Hepatocyte (in vitro differentiated cells): ENCODE data around the gene TUT1. TPM values are rescaled to one million over a fixed set of nuclear protein-coding genes. Genes with fewer than 3 reads are reported as not detected.
A peak's percentile ranks its signal among the peaks of the same experiment; 100 is the strongest.
"Not testable (repeated sequence)": the region's sequence is repeated elsewhere in the genome, so short reads cannot be mapped to it uniquely, and the experiment has no call there.

Source experiments
- DNase-seq: peaks from one replicate; pipeline ENCODE4 v3.0.0-alpha.2; 2016; ENCODE audit warnings: low spot score
- H2AFZ ChIP-seq: fragments of 200-600 bp; sonication (generic); 2 replicates; pipeline ENCODE4 v1.6.0; 2016; ENCODE audit warnings: antibody characterized with exemption, mild to moderate bottlenecking
- H3K27ac ChIP-seq: fragments of 200-600 bp; sonication (generic); 2 replicates; pipeline ENCODE4 v1.5.1; 2016; ENCODE audit warnings: mild to moderate bottlenecking
- H3K27me3 ChIP-seq: fragments of 200-600 bp; sonication (generic); 2 replicates; pipeline ENCODE4 v1.6.1; 2016
- H3K36me3 ChIP-seq: fragments of 200-600 bp; sonication (generic); replicated peaks from 2 replicates; pipeline ENCODE4 v1.5.1; 2016; ENCODE audit warnings: low read depth; ENCODE audit not compliant: insufficient read depth
- H3K4me1 ChIP-seq: fragments of 200-600 bp; sonication (generic); 2 replicates; pipeline ENCODE4 v1.5.1; 2016; ENCODE audit warnings: mild to moderate bottlenecking, moderate library complexity; ENCODE audit not compliant: insufficient read depth
- H3K4me2 ChIP-seq: fragments of 200-600 bp; sonication (generic); 2 replicates; pipeline ENCODE4 v1.6.0; 2016
- H3K4me3 ChIP-seq: fragments of 200-600 bp; sonication (generic); 2 replicates; pipeline ENCODE4 v1.5.1; 2016; ENCODE audit warnings: mild to moderate bottlenecking
- H3K79me2 ChIP-seq: fragments of 200-600 bp; sonication (generic); 2 replicates; pipeline ENCODE4 v1.6.0; 2017; ENCODE audit warnings: mild to moderate bottlenecking
- H3K9me2 ChIP-seq: fragments of 200-600 bp; sonication (generic); replicated peaks from 2 replicates; pipeline ENCODE4 v1.6.0; 2017; ENCODE audit warnings: mild to moderate bottlenecking; ENCODE audit not compliant: insufficient read depth
- H3K9me3 ChIP-seq: fragments of 200-600 bp; sonication (generic); 2 replicates; pipeline ENCODE4 v1.5.1; 2016; ENCODE audit warnings: low read depth, mild to moderate bottlenecking
- H4K20me1 ChIP-seq: fragments of 200-600 bp; sonication (generic); 2 replicates; pipeline ENCODE4 v1.6.0; 2016; ENCODE audit warnings: mild to moderate bottlenecking; ENCODE audit not compliant: insufficient read depth, poor library complexity, severe bottlenecking
- EZH2 ChIP-seq: fragments of 200-600 bp; sonication (generic); IDR thresholded peaks from 2 replicates; pipeline ENCODE4 v1.6.1; 2016; ENCODE audit warnings: antibody characterized with exemption, mild to moderate bottlenecking, borderline replicate concordance
- EZH2phosphoT487 ChIP-seq: fragments of 200-600 bp; sonication (generic); IDR thresholded peaks from one replicate; pipeline ENCODE4 v1.6.1; 2018; ENCODE audit warnings: antibody characterized with exemption, mild to moderate bottlenecking, low read depth, moderate library complexity; ENCODE audit not compliant: unreplicated experiment, severe bottlenecking
- WGBS: methylation state at CpG from one replicate; pipeline ENCODE4 v1.1.6; 2016; ENCODE audit warnings: low lambda C conversion rate; ENCODE audit errors: missing lambda C conversion rate; 5-methylcytosine and 5-hydroxymethylcytosine counted together
- polyA plus RNA-seq: library from polyadenylated mRNA; unstranded; fragments of >200 nt; fragmentation: Nextera tagmentation; extraction: Ambion mirVana; gene quantifications from 2 replicates; pipeline ENCODE4 v1.2.1, GENCODE V29; 2016
- total RNA-seq: library from RNA; depleted of rRNA; stranded (reverse); fragments of >200 nt; gene quantifications from 2 replicates; pipeline ENCODE4 v1.2.3, GENCODE V29; 2014
- TF ChIP-seq, protein P1 (sequence below): fragments of 200-600 bp; sonication (generic); IDR thresholded peaks from 2 replicates; pipeline ENCODE4 v1.5.1; 2016; ENCODE audit warnings: antibody characterized with exemption, mild to moderate bottlenecking; ENCODE audit not compliant: poor library complexity

Gene TUT1
- total and polyA plus RNA-seq, 2 experiments from 2014 or later = 11.7 to 14.2 TPM

DNA sequence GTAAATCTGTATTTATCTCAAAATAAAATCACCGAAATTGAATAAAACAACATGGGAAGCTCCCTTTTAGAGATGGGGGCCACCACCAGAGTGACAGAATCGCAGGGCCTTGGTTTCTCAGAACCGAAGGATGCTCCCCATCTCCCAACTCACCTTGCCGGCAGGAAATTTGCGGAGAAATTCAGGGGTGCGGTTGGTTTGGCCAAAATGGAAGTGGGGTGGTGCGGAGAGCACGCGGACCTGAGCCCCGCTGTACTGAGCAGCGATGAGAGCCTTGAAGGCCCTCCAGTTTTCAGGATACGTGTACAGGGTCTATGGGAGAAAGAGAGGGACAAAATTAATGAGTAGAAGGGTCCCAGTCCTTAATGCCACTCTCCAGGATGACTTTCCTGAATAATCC is 18.9 kb downstream of the TUT1 start:
- H3K36me3 ChIP-seq = no peaks in the 10 kb centered on the region
- peaks cover 31% of the 10 kb centered on the region for H3K4me1 ChIP-seq
- H3K4me3 ChIP-seq = peak overlapping the region; percentile 48
- no peak overlapping the region for H3K27ac ChIP-seq
- no peaks in the 10 kb centered on the region for H3K9me3 ChIP-seq
- DNase-seq = no peak
- WGBS = 72% methylated on average over 12 of the region's 12 CpGs
- H2AFZ ChIP-seq = no peak overlapping the region
- H3K27me3 ChIP-seq = no peaks in the 10 kb centered on the region
- TF ChIP-seq EZH2 (no peak), EZH2phosphoT487 (no peak)
- TF ChIP-seq, protein P1, sequence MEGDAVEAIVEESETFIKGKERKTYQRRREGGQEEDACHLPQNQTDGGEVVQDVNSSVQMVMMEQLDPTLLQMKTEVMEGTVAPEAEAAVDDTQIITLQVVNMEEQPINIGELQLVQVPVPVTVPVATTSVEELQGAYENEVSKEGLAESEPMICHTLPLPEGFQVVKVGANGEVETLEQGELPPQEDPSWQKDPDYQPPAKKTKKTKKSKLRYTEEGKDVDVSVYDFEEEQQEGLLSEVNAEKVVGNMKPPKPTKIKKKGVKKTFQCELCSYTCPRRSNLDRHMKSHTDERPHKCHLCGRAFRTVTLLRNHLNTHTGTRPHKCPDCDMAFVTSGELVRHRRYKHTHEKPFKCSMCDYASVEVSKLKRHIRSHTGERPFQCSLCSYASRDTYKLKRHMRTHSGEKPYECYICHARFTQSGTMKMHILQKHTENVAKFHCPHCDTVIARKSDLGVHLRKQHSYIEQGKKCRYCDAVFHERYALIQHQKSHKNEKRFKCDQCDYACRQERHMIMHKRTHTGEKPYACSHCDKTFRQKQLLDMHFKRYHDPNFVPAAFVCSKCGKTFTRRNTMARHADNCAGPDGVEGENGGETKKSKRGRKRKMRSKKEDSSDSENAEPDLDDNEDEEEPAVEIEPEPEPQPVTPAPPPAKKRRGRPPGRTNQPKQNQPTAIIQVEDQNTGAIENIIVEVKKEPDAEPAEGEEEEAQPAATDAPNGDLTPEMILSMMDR = no peak
- peak overlapping the region; percentile 87 for H3K4me2 ChIP-seq
- peaks cover 22% of the 10 kb centered on the region for H4K20me1 ChIP-seq
- H3K79me2 ChIP-seq = peaks cover 75% of the 10 kb centered on the region
- H3K9me2 ChIP-seq = no peaks in the 10 kb centered on the region

DNA sequence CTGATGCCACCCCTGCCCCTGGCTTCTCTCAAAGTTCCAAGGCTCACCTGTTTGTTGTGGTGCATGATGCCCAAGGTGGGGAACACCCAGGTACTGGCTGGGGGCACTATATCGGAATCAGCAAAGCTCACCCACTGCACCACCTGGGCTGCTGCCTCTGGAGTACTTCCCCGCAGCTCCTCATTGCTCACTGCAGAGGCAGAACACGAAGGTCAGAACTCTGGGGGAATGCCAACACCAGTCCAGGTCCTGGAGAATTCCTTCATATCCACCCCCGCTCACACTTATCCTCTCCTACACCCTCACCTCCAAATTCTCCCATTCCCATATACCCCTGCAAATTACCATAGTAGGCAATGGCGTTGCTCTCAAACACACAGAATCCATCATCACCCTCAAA is 19.8 kb downstream of the TUT1 start:
- not testable (repeated sequence) for H3K9me2 ChIP-seq, H2AFZ ChIP-seq, H3K36me3 ChIP-seq, DNase-seq, H3K9me3 ChIP-seq, H3K4me3 ChIP-seq, H3K27me3 ChIP-seq, H3K27ac ChIP-seq
- H3K4me2 ChIP-seq = peak overlapping the region; percentile 87
- H3K4me1 ChIP-seq = peaks cover 26% of the 10 kb centered on the region
- 96% methylated on average over 5 of the region's 5 CpGs for WGBS
- peaks cover 82% of the 10 kb centered on the region for H3K79me2 ChIP-seq
- peaks cover 25% of the 10 kb centered on the region for H4K20me1 ChIP-seq

- not testable (repeated sequence) for H3K36me3 ChIP-seq, H3K4me2 ChIP-seq, H2AFZ ChIP-seq, H3K4me3 ChIP-seq, H3K9me2 ChIP-seq, H3K27me3 ChIP-seq, DNase-seq, H3K9me3 ChIP-seq, H3K27ac ChIP-seq
- 96% methylated on average over 5 of the region's 5 CpGs for WGBS
- peaks cover 24% of the 10 kb centered on the region for H3K4me1 ChIP-seq
- H3K79me2 ChIP-seq = peaks cover 86% of the 10 kb centered on the region
- peaks cover 25% of the 10 kb centered on the region for H4K20me1 ChIP-seq
These were observed 20.4 kb downstream of the TUT1 start for GRCh38 chr11:62570903-62571302.

DNA sequence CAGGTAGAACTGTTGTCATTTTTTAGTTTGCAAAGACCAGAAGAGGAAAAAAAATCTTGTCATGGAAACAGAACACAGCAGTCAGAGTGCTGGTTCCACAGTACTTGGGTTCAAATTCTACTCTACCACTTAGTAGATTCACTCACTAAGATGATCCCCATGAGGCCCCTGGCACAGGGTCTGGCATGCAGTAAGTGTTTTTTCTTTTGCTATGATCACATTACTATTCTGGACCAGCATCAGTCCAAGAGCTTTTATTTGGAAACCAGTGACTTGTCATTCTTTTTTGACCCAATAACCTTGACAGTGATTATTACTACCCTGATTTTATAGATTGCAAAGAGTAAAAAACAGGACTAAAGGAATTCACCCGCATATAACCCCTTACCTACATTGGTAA is 21.7 kb downstream of the TUT1 start:
- no peak overlapping the region for H3K4me2 ChIP-seq
- H3K4me3 ChIP-seq = no peak overlapping the region
- H2AFZ ChIP-seq = no peak overlapping the region
- WGBS = 88% methylated on average over 1 of the region's 1 CpG
- H3K27ac ChIP-seq = no peak overlapping the region
- TF ChIP-seq, protein P1 = no peak
- no peak for TF ChIP-seq EZH2
- no peak for TF ChIP-seq EZH2phosphoT487
- no peaks in the 10 kb centered on the region for H3K27me3 ChIP-seq
- no peaks in the 10 kb centered on the region for H3K9me2 ChIP-seq
- no peaks in the 10 kb centered on the region for H3K36me3 ChIP-seq
- peaks cover 83% of the 10 kb centered on the region for H3K79me2 ChIP-seq
- H3K4me1 ChIP-seq = peaks cover 13% of the 10 kb centered on the region
- peaks cover 36% of the 10 kb centered on the region for H4K20me1 ChIP-seq
- no peak for DNase-seq
- no peaks in the 10 kb centered on the region for H3K9me3 ChIP-seq
